HTERT RPE-1 (cell line): ENCODE results near the gene TRAPPC12.

Source experiments
- in situ Hi-C: fragments of 300-500 bp; cut with MboI; formaldehyde crosslinking; loops from 4 replicates; pipeline ENCODE4 v1.14.3; 2020; ENCODE audit warnings: low sequenced_read_pairs

TRAPPC12 gene

GRCh38 chr2:3405876-3406275 lies 26.4 kb downstream of the TRAPPC12 start:
- in situ Hi-C loops, result no loop called here

GRCh38 chr2:3406501-3406900 lies 27.0 kb downstream of the TRAPPC12 start:
- in situ Hi-C loops, result no loop called here

- in situ Hi-C loops, result no loop called here
Observed at GRCh38 chr2:3408781-3409180, 29.3 kb downstream of the TRAPPC12 start.

GRCh38 chr2:3409627-3410170 lies 30.2 kb downstream of the TRAPPC12 start:
- in situ Hi-C loops, result no loop called here

GRCh38 chr2:3411103-3411502 lies 31.6 kb downstream of the TRAPPC12 start:
- in situ Hi-C loops, result no loop called here

- in situ Hi-C loops, result no loop called here
Observed at GRCh38 chr2:3413697-3414096, 34.2 kb downstream of the TRAPPC12 start.

- in situ Hi-C loops, result no loop called here
Observed at GRCh38 chr2:3414133-3414860, 34.8 kb downstream of the TRAPPC12 start.

GRCh38 chr2:3418766-3419404 lies 39.4 kb downstream of the TRAPPC12 start:
- in situ Hi-C loops, result no loop called here

- in situ Hi-C loops, result no loop called here
Observed at GRCh38 chr2:3420076-3420768, 40.7 kb downstream of the TRAPPC12 start.

- in situ Hi-C loops, result no loop called here
Observed at GRCh38 chr2:3420769-3421397, 41.4 kb downstream of the TRAPPC12 start.

- in situ Hi-C loops, result no loop called here
Observed at GRCh38 chr2:3421580-3421979, 42.1 kb downstream of the TRAPPC12 start.

GRCh38 chr2:3422161-3422779 lies 42.8 kb downstream of the TRAPPC12 start:
- in situ Hi-C loops, result no loop called here

GRCh38 chr2:3423492-3424170 lies 44.1 kb downstream of the TRAPPC12 start:
- in situ Hi-C loops, result no loop called here

- in situ Hi-C loops, result no loop called here
Observed at GRCh38 chr2:3424171-3424795, 44.8 kb downstream of the TRAPPC12 start.

- in situ Hi-C loops, result no loop called here
Observed at GRCh38 chr2:3426615-3427014, 47.1 kb downstream of the TRAPPC12 start.

GRCh38 chr2:3427272-3427671 lies 47.8 kb downstream of the TRAPPC12 start:
- in situ Hi-C loops, result no loop called here

GRCh38 chr2:3428577-3428976 lies 49.1 kb downstream of the TRAPPC12 start:
- in situ Hi-C loops, result no loop called here

- in situ Hi-C loops, result no loop called here
Observed at GRCh38 chr2:3429066-3429610, 49.6 kb downstream of the TRAPPC12 start.

GRCh38 chr2:3430172-3430571 lies 50.7 kb downstream of the TRAPPC12 start:
- in situ Hi-C loops, result no loop called here
